Hepatocyte (in vitro differentiated cells): ENCODE measurements around the gene DAND5. TPM values are rescaled to one million over a fixed set of nuclear protein-coding genes. Genes with fewer than 3 reads are reported as not detected.

ENCODE experiments used
- DNase-seq: peaks from one replicate; pipeline ENCODE4 v3.0.0-alpha.2; 2016; ENCODE audit warnings: low spot score
- H2AFZ ChIP-seq: fragments of 200-600 bp; sonication (generic); 2 replicates; pipeline ENCODE4 v1.6.0; 2016; ENCODE audit warnings: antibody characterized with exemption, mild to moderate bottlenecking
- H3K27ac ChIP-seq: fragments of 200-600 bp; sonication (generic); 2 replicates; pipeline ENCODE4 v1.5.1; 2016; ENCODE audit warnings: mild to moderate bottlenecking
- H3K27me3 ChIP-seq: fragments of 200-600 bp; sonication (generic); 2 replicates; pipeline ENCODE4 v1.6.1; 2016
- H3K36me3 ChIP-seq: fragments of 200-600 bp; sonication (generic); replicated peaks from 2 replicates; pipeline ENCODE4 v1.5.1; 2016; ENCODE audit warnings: low read depth; ENCODE audit not compliant: insufficient read depth
- H3K4me1 ChIP-seq: fragments of 200-600 bp; sonication (generic); 2 replicates; pipeline ENCODE4 v1.5.1; 2016; ENCODE audit warnings: mild to moderate bottlenecking, moderate library complexity; ENCODE audit not compliant: insufficient read depth
- H3K4me2 ChIP-seq: fragments of 200-600 bp; sonication (generic); 2 replicates; pipeline ENCODE4 v1.6.0; 2016
- H3K4me3 ChIP-seq: fragments of 200-600 bp; sonication (generic); 2 replicates; pipeline ENCODE4 v1.5.1; 2016; ENCODE audit warnings: mild to moderate bottlenecking
- H3K79me2 ChIP-seq: fragments of 200-600 bp; sonication (generic); 2 replicates; pipeline ENCODE4 v1.6.0; 2017; ENCODE audit warnings: mild to moderate bottlenecking
- H3K9me2 ChIP-seq: fragments of 200-600 bp; sonication (generic); replicated peaks from 2 replicates; pipeline ENCODE4 v1.6.0; 2017; ENCODE audit warnings: mild to moderate bottlenecking; ENCODE audit not compliant: insufficient read depth
- H3K9me3 ChIP-seq: fragments of 200-600 bp; sonication (generic); 2 replicates; pipeline ENCODE4 v1.5.1; 2016; ENCODE audit warnings: low read depth, mild to moderate bottlenecking
- H4K20me1 ChIP-seq: fragments of 200-600 bp; sonication (generic); 2 replicates; pipeline ENCODE4 v1.6.0; 2016; ENCODE audit warnings: mild to moderate bottlenecking; ENCODE audit not compliant: insufficient read depth, poor library complexity, severe bottlenecking
- EZH2 ChIP-seq: fragments of 200-600 bp; sonication (generic); IDR thresholded peaks from 2 replicates; pipeline ENCODE4 v1.6.1; 2016; ENCODE audit warnings: antibody characterized with exemption, mild to moderate bottlenecking, borderline replicate concordance
- EZH2phosphoT487 ChIP-seq: fragments of 200-600 bp; sonication (generic); IDR thresholded peaks from one replicate; pipeline ENCODE4 v1.6.1; 2018; ENCODE audit warnings: antibody characterized with exemption, mild to moderate bottlenecking, low read depth, moderate library complexity; ENCODE audit not compliant: unreplicated experiment, severe bottlenecking
- WGBS: methylation state at CpG from one replicate; pipeline ENCODE4 v1.1.6; 2016; ENCODE audit warnings: low lambda C conversion rate; ENCODE audit errors: missing lambda C conversion rate; 5-methylcytosine and 5-hydroxymethylcytosine counted together
- polyA plus RNA-seq: library from polyadenylated mRNA; unstranded; fragments of >200 nt; fragmentation: Nextera tagmentation; extraction: Ambion mirVana; gene quantifications from 2 replicates; pipeline ENCODE4 v1.2.1, GENCODE V29; 2016
- total RNA-seq: library from RNA; depleted of rRNA; stranded (reverse); fragments of >200 nt; gene quantifications from 2 replicates; pipeline ENCODE4 v1.2.3, GENCODE V29; 2014
- TF ChIP-seq, protein P1 (sequence below): fragments of 200-600 bp; sonication (generic); IDR thresholded peaks from 2 replicates; pipeline ENCODE4 v1.5.1; 2016; ENCODE audit warnings: antibody characterized with exemption, mild to moderate bottlenecking; ENCODE audit not compliant: poor library complexity

DAND5 gene
- total and polyA plus RNA-seq, 2 experiments from 2014 or later, result 0.17 TPM; not detected in 1

DNA sequence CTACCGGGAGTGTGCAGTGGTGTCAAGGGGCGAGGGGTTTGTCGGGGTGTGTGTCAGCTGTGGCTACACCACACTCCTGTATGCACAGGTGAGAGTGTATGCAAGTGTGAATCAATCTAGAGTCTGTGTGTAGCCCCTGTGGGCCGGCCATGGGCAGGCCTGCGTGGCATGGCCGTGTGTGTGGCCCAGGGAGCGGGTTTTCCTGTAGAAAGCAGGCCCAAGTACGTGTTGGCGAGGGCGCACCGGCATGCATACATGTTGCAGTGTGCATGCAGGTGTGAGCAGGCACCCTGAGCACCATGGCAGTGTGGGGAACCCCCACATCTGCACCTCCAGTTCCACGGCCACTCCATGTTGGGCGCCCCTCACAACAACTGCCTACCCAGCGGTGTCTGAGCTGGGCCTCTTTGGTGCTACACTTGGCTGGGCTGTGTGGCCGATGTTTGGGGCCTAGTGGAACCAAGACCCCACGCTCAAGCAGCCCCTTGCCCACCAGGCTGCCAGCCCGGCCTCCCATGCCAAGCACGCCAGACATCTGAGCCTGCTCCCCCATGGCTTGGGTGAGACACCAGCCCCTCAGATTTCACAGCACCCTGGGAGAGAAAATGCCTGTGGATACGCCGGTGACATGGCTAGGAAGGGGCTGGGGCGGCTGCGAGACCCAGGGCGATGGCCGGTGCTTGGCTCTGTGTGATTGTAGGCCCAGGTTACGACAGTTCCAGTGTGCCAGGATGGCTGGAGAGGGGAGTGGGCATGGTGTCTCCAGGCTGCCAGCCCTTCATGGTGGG is 28.0 kb downstream of the DAND5 start:
- no peak for DNase-seq
- H3K9me2 ChIP-seq, result no peaks in the 10 kb centered on the region
- peaks cover 8% of the 10 kb centered on the region for H4K20me1 ChIP-seq
- H3K4me3 ChIP-seq, result no peak overlapping the region
- peaks cover 20% of the 10 kb centered on the region for H3K4me1 ChIP-seq
- H3K27me3 ChIP-seq, result peaks cover 61% of the 10 kb centered on the region
- H3K79me2 ChIP-seq, result peaks cover 28% of the 10 kb centered on the region
- H3K36me3 ChIP-seq, result no peaks in the 10 kb centered on the region
- no peak overlapping the region for H2AFZ ChIP-seq
- peak overlapping the region; percentile 83 for H3K4me2 ChIP-seq
- peak overlapping the region; percentile 24 for H3K27ac ChIP-seq
- no peaks in the 10 kb centered on the region for H3K9me3 ChIP-seq
- TF ChIP-seq, protein P1, sequence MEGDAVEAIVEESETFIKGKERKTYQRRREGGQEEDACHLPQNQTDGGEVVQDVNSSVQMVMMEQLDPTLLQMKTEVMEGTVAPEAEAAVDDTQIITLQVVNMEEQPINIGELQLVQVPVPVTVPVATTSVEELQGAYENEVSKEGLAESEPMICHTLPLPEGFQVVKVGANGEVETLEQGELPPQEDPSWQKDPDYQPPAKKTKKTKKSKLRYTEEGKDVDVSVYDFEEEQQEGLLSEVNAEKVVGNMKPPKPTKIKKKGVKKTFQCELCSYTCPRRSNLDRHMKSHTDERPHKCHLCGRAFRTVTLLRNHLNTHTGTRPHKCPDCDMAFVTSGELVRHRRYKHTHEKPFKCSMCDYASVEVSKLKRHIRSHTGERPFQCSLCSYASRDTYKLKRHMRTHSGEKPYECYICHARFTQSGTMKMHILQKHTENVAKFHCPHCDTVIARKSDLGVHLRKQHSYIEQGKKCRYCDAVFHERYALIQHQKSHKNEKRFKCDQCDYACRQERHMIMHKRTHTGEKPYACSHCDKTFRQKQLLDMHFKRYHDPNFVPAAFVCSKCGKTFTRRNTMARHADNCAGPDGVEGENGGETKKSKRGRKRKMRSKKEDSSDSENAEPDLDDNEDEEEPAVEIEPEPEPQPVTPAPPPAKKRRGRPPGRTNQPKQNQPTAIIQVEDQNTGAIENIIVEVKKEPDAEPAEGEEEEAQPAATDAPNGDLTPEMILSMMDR, result no peak
- TF ChIP-seq EZH2phosphoT487, result no peak
- no peak for TF ChIP-seq EZH2
- 94% methylated on average over 25 of the region's 25 CpGs for WGBS

DNA sequence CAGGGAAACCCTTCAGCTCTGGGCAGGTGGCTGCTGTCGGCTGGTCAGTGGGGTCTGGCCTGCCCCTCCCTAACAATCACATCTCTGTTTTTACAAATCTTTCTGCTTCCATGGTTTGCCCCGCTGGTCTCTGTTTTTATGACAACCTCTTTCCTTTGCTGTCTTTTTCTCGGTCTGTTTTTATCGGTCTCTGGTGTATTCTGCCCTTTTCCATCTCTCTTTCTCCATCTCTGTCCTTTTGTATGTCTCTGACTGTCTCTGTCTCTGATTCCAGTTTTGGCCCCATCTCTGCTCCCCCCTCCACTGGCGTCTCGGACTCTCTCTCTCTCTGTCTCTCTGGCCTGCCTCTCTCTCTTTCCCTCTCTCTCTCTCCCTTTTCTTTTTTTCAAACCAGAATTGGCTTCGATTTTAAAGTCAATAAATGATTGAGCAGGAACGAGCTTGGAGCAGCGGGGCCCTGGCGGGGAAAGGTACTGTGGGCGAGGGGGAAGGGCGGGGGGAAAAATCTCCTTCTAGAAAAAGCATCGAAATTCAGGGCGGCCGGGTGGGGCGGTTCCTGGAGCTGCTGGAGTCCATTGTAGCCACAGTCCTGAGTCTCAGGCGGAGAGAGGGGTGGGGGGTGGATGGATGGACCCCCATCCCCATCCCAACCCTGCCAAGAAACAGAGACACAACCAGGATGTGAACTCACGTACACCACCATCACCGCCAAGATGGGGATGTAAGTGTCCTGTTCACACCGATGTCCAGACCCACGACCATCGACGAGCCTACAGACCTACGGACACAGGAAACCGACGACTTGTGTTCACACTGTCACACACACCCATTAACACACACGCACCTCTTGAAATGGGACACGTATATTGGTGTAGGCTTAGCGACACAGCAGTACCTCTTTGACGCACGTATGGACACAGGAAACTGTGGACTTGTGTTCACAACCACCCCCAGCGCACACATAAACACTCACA is 28.9 kb downstream of the DAND5 start:
- 85% methylated on average over 28 of the region's 32 CpGs for WGBS
- H3K4me3 ChIP-seq, result no peak overlapping the region
- H3K27ac ChIP-seq, result peak overlapping the region; percentile 24
- peaks cover 11% of the 10 kb centered on the region for H4K20me1 ChIP-seq
- peaks cover 57% of the 10 kb centered on the region for H3K27me3 ChIP-seq
- no peaks in the 10 kb centered on the region for H3K9me2 ChIP-seq
- H3K4me1 ChIP-seq, result peaks cover 22% of the 10 kb centered on the region
- TF ChIP-seq, protein P1, result no peak
- no peak for TF ChIP-seq EZH2phosphoT487
- no peak for TF ChIP-seq EZH2
- H3K4me2 ChIP-seq, result peak overlapping the region; percentile 83
- no peak overlapping the region for H2AFZ ChIP-seq
- no peak for DNase-seq
- H3K36me3 ChIP-seq, result no peaks in the 10 kb centered on the region
- H3K79me2 ChIP-seq, result peaks cover 28% of the 10 kb centered on the region
- no peaks in the 10 kb centered on the region for H3K9me3 ChIP-seq

DNA sequence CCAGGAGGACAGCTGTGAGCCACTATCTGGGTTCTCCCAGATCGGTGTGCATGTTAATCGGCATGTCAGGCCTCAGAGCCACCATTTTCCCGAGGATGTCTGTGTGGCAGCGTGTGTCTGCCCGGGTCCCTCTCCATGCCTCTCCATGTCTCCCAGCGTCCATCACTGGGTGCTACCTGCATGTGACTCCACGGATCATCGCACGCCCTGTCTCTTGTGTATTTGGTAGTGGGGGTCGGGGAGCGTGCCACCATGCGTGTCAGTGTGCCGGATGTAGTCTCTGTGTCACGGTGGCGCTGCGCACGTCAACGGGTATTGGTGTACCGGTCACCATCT is 31.8 kb downstream of the DAND5 start:
- Histone ChIP-seq H3K9me3 (no peaks in the 10 kb centered on the region), H3K9me2 (no peaks in the 10 kb centered on the region), H4K20me1 (peaks cover 15% of the 10 kb centered on the region), H2AFZ (no peak overlapping the region), H3K4me2 (no peak overlapping the region), H3K27ac (no peak overlapping the region), H3K27me3 (peaks cover 62% of the 10 kb centered on the region), H3K4me1 (peaks cover 17% of the 10 kb centered on the region), H3K4me3 (no peak overlapping the region), H3K36me3 (no peaks in the 10 kb centered on the region), H3K79me2 (peaks cover 26% of the 10 kb centered on the region)
- DNase-seq, result no peak
- WGBS, result 90% methylated on average over 19 of the region's 19 CpGs
- TF ChIP-seq, protein P1, result no peak
- TF ChIP-seq EZH2phosphoT487 (no peak), EZH2 (no peak)
